Stimulated activated CD4-positive, alpha-beta T cell treated with anti-CD3 and anti-CD28 coated beads, TNF-alpha, amount 100 ng/mL, for 1 hour (primary cell): ENCODE results near the gene NCAM2.
"Not testable (repeated sequence)": the region's sequence is repeated elsewhere in the genome, so short reads cannot be mapped to it uniquely, and the experiment has no call there.

Experiments used
- DNase-seq, 3 donors: peaks; one replicate each; pipeline ENCODE4 v3.0.0-alpha.2; 2020; ENCODE audit warnings: low read depth in 3 of 3, low spot score in 1 of 3

Gene NCAM2

DNA sequence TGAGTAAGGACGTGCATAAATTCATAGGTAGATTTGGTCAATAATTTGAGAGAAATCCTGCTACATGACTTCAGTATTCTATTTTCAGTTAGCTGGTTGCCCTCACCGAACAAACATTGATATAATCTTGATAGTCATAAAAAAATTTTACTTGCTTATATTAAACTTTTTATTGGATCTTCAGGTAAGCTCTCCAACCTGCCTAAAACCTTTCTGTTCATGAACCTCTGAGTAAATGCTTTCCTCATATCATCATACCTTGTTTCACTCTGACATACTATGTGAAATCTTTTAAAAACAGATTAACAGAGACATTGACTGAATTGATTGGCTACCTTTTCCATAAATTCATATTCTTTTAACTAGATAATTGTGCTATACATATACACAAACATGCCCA is 299.0 kb downstream of the NCAM2 start:
- no peak for DNase-seq

GRCh38 chr21:21301013-21301412 is 302.8 kb downstream of the NCAM2 start:
- DNase-seq: no peak

DNA sequence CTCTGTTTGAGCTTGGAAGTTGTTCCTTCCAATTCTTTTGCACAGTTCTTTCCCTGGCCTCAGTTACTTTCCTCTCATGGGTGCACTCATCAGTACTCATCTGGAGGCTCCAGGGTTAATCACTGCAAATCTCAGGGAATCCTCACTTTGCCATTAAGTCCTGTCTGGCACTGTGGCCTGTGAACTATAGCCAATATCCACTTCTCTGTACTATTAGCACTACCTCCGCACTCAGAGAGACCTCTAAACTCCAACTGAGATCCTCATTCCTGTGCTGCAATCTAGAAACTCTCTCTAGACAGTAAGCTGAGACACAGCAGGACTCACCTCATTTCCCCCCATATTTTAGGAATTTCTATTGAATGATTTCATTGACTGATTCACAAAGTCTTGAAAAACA is 311.3 kb downstream of the NCAM2 start:
- no peak for DNase-seq

DNA sequence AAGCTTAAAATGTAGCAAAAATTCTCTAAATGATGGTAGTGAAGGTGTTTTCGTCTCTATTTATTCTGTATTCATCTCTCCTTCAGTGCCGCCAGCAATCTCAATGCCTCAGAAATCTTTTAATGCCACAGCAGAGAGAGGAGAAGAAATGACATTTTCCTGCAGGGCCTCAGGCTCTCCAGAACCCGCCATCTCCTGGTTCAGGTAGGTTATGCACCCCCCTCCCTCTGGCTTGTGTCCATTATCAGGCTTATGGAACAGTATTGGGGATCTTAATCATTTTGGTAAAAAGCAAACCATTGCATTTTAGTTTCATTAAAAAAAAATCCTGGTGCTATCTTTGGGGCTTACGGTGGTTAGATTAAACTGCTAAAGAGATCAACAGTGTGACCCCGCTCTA is 326.1 kb downstream of the NCAM2 start:
- no peak for DNase-seq

GRCh38 chr21:21332492-21332891 is 334.3 kb downstream of the NCAM2 start:
- no peak for DNase-seq

DNA sequence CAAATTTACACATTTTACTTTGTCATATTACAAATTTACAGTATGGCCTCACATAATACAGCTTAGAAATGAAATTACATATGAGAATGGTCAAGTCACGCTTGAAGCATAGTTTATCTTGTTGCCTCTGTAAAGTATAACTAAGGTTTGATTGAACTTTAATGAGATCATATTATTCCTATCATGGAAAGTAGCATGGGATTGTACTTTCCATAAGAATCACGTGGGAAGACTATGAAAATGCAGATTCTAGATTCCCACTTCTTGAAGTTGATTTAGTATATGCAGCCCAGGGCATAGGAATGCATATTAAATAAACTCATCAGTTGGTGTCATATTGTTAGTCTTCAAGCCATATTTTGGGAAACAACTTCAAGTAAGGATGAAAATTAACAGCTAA is 342.8 kb downstream of the NCAM2 start:
- no peak for DNase-seq

GRCh38 chr21:21345296-21345695 is 347.1 kb downstream of the NCAM2 start:
- DNase-seq: no peak

DNA sequence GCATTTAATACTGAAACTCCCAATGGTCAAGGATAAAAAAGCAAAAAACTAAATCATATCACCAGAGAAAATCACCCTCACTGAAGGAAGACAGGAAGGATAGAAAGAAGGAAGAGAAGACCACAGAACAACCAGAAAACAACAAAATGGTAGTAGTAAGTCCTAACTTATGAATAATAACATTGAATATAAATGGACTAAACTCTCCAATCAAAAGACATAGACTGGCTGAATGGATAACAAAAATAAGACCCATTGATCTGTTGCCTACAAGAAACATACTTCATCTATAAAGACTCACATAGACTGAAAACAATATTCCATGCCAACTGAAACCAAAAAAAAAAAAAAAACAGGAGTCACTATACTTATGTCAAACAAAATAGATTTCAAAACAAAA is 347.7 kb downstream of the NCAM2 start:
- DNase-seq: no peak

GRCh38 chr21:21366277-21366676 is 368.1 kb downstream of the NCAM2 start:
- no peak for DNase-seq

- no peak for DNase-seq
These were observed 369.4 kb downstream of the NCAM2 start for GRCh38 chr21:21367583-21367982.

DNA sequence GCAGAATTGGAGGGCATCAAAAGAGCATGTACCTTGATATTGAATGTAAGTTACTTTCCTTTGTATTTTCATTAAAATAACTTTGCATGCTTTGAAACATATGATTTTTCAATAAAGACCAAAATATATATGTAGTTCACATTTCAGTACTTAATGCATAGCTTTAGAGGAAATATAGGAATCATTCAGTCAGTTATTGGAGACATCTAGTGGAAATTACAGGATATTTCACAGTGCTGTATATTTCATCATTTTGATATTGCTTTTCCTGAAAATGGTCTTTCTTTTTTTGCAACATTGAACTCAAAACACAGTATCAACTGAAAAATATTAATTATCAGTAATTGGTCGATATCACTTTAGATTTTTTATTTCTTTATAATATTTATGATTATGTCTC is 375.8 kb downstream of the NCAM2 start:
- DNase-seq: no peak

DNA sequence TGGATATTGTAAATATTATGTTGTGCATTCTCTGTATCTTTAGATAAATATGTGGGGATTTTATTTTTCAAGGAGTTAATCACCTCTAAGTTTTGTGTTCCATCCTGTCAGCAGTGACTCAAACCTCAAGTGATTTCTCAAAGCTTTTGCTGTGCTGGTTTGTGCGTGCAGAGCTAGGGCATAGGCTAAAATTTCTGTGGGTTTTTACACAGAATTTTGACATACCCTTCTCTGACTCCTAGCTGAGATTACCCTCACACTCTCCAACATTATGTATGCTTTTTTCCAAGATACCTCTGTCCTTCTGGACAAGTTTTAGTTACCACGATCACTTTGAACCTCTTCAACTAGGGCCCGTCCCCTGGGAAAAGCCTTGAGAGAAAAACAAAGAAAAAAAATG is 384.9 kb downstream of the NCAM2 start:
- DNase-seq: no peak

DNA sequence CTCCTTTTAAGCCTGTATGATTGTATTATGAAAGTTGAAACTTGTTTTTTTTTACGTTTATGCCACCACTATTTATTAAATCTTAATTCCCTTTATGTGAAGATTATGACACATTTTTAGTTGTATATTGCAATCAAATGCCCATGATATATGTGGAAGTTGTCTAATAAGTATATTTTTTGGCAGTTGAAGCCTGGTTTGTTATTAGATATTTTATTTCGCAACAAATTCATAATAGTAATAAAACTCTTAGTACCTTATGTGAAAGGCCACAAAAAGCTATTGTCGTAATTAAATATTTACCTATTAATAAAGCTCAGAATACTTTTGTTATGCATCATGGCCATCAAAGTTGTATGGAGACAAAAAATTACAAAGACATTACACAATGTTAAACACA is 386.8 kb downstream of the NCAM2 start:
- no peak for DNase-seq

GRCh38 chr21:21385404-21385803 is 387.2 kb downstream of the NCAM2 start:
- no peak for DNase-seq

DNA sequence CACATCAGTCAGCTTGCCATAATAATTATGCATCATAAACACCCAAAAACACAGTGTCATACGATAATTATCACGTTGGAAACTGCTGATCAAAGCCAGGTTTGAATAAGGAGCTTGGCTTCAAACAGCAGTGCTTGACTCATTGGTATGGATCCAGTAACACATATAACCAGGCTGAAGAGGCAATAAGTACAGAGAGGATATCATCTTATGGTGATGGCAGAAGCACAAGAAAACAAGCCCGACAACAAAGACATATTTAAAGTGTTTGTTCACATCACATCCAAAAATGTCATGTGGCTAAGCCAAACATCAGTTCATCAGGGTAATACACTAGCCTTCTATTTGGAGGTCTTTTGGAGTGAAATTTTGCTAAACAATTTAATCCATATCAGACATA is 389.7 kb downstream of the NCAM2 start:
- no peak for DNase-seq

DNA sequence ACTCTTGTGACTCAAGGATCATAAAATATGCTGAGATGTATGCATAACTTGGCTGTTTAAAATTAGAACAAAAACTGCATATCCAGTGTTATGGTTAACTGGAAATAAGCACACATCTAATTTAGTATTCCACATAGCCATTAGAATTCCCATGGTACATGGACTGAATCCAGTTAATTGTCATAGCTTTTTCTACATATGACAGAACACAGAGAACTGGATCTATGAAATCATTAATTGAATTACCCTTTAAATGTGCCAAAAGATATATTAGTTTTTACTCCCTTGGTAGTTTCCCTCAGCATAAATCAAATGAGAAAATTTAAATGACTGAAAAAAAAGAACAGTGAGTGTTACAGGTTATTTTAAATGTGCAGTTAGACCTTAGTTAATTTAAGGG is 395.9 kb downstream of the NCAM2 start:
- no peak for DNase-seq

DNA sequence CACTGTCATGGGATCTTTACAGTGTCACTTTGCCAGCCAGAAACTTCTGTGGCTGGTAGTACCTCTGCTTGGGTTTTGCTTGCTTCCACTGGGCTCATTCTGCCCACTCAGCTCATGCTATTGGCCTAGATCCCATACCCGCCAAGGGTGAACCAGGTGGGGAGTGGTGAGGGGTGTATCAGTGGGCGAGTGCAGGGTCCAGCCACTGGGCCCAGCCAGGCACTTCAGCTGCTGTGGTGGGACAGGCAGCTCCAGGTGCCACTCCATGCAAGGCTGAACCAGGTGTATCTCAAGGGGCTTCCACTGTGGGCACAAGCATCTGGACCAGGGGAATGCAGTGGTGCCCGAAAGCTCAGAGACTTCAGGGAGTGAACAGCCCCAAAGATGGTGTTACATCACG is 398.2 kb downstream of the NCAM2 start:
- DNase-seq: no peak

GRCh38 chr21:21397464-21397863 is 399.3 kb downstream of the NCAM2 start:
- no peak for DNase-seq

- no peak for DNase-seq
These were observed 403.2 kb downstream of the NCAM2 start for GRCh38 chr21:21401444-21401843.

- DNase-seq: not testable (repeated sequence)
These were observed 404.0 kb downstream of the NCAM2 start for GRCh38 chr21:21402187-21402586.

GRCh38 chr21:21404261-21404660 is 406.1 kb downstream of the NCAM2 start:
- DNase-seq: not testable (repeated sequence)

GRCh38 chr21:21406921-21407320 is 408.7 kb downstream of the NCAM2 start:
- no peak for DNase-seq

- DNase-seq: no peak
These were observed 413.9 kb downstream of the NCAM2 start for GRCh38 chr21:21412096-21412495.

DNA sequence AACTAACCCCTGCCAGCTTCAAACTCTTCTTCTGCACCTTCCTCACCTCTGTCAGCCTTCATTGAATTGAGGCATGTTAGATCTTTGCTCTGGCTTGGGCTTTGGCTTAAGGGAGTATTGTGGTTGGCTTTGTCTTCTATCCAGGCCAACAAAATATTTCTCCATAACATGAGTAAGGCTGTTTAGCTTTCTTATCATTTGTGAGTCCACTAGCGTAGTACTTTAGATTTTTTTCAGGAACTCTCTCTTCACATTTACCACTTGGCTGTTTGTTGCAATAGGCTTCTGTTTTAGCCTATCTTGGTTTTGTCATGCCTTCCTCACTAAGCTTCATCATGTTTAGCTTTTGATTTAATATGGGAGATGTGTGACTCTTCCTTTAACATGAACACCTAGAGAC is 417.5 kb downstream of the NCAM2 start:
- DNase-seq: no peak
